Bronchial epithelial cell (primary cell): ENCODE data around the gene OR5H14. TPM values are rescaled to one million over a fixed set of nuclear protein-coding genes. Genes with fewer than 3 reads are reported as not detected.

Experiments used
- DNase-seq: peaks from one replicate; pipeline ENCODE4 v3.0.0-alpha.2; 2010; ENCODE audit warnings: low read depth
- FAIRE-seq: peaks from 2 replicates; lab custom pipeline; 2011; peaks lifted over from hg19 to GRCh38; lab: Jason Lieb, UNC
- H3K27me3 ChIP-seq: 2 replicates; pipeline ENCODE4 v1.5.1; 2011; ENCODE audit warnings: low read length; ENCODE audit not compliant: control insufficient read depth, insufficient read depth
- H3K36me3 ChIP-seq: 2 replicates; pipeline ENCODE4 v1.5.1; 2011; ENCODE audit warnings: low read length; ENCODE audit not compliant: control insufficient read depth, insufficient read depth
- H3K4me3 ChIP-seq: 2 replicates; pipeline ENCODE4 v1.5.1; 2011; ENCODE audit warnings: mild to moderate bottlenecking, low read depth, low read length, control low read depth
- CTCF ChIP-seq: IDR thresholded peaks from 2 replicates; pipeline ENCODE4 v1.5.1; 2011; ENCODE audit warnings: mild to moderate bottlenecking, moderate library complexity, low read length, control low read depth, inconsistent platforms; ENCODE audit not compliant: insufficient read depth, severe bottlenecking
- total RNA-seq: library from RNA; depleted of rRNA; stranded (reverse); fragments of >200 nt; gene quantifications from 2 replicates; pipeline ENCODE4 v1.2.1, GENCODE V29; 2014

Gene OR5H14
- total RNA-seq, 1 donor from 2014 or later: under 0.01 TPM

- DNase-seq (peak; percentile 57), FAIRE-seq (no peak)
- Histone ChIP-seq H3K36me3 (no peaks in the 10 kb centered on the region), H3K4me3 (no peak overlapping the region), H3K27me3 (no peaks in the 10 kb centered on the region)
- no peak for TF ChIP-seq CTCF
Measured at GRCh38 chr3:98151241-98151640, 4.0 kb downstream of the OR5H14 start.

- no peaks in the 10 kb centered on the region for H3K27me3 ChIP-seq
- H3K36me3 ChIP-seq: no peaks in the 10 kb centered on the region
- FAIRE-seq: no peak
- DNase-seq: no peak
- no peak for TF ChIP-seq CTCF
- no peak within 1 kb of the TSS for H3K4me3 ChIP-seq
Measured at GRCh38 chr3:98166396-98166795, 19.1 kb downstream of the OR5H14 start, which contains the start of gene OR5H15. Gene OR5H15 (plus strand): TSS chr3:98166696. CDS start chr3:98168700, 2,004 bp downstream.

- no peak overlapping the region for H3K4me3 ChIP-seq
- H3K36me3 ChIP-seq: no peaks in the 10 kb centered on the region
- DNase-seq (no peak), FAIRE-seq (no peak)
- TF ChIP-seq CTCF: no peak
- H3K27me3 ChIP-seq: no peaks in the 10 kb centered on the region
Measured at GRCh38 chr3:98171071-98171470, 23.8 kb downstream of the OR5H14 start.

GRCh38 chr3:98172621-98173020 lies 25.3 kb downstream of the OR5H14 start:
- H3K27me3 ChIP-seq: no peaks in the 10 kb centered on the region
- no peak for DNase-seq
- no peak overlapping the region for H3K4me3 ChIP-seq
- no peak for FAIRE-seq
- H3K36me3 ChIP-seq: no peaks in the 10 kb centered on the region
- TF ChIP-seq CTCF: no peak

GRCh38 chr3:98180319-98180890 lies 33.1 kb downstream of the OR5H14 start:
- Histone ChIP-seq H3K4me3 (no peak overlapping the region), H3K36me3 (no peaks in the 10 kb centered on the region), H3K27me3 (no peaks in the 10 kb centered on the region)
- no peak for FAIRE-seq
- TF ChIP-seq CTCF: no peak
- DNase-seq: no peak

- no peak overlapping the region for H3K4me3 ChIP-seq
- TF ChIP-seq CTCF: no peak
- no peaks in the 10 kb centered on the region for H3K27me3 ChIP-seq
- DNase-seq (no peak), FAIRE-seq (no peak)
- no peaks in the 10 kb centered on the region for H3K36me3 ChIP-seq
Measured at GRCh38 chr3:98182196-98182595, 34.9 kb downstream of the OR5H14 start.
